Measurements from ENCODE around the gene CCDC169.
A peak's percentile ranks its signal among the peaks of the same experiment; 100 is the strongest.
"Not testable (repeated sequence)": the region's sequence is repeated elsewhere in the genome, so short reads cannot be mapped to it uniquely, and the experiment has no call there.

Gene CCDC169

GRCh38 chr13:36297366-36298338 is at the start of gene CCDC169:
CCDC169 (minus strand) TSS chr13:36297814; CDS start chr13:36297719, 95 bp downstream.
- DNase-seq (ENCODE audit: low read depth), result peak; percentile 31

- peak; percentile 72 for DNase-seq (ENCODE audit: low read depth)
Observed at GRCh38 chr13:36346222-36347083, 48.8 kb upstream of the CCDC169 start, which contains the start of gene SPART. SPART (minus strand) TSS chr13:36346394; CDS start chr13:36335830, 10,564 bp downstream.

- peak; percentile 4 for DNase-seq (ENCODE audit: low read depth)
Observed at GRCh38 chr13:36345438-36346221, 48.0 kb upstream of the CCDC169 start.

- DNase-seq (ENCODE audit: low read depth), result no peak
Observed at GRCh38 chr13:36344886-36345437, 47.3 kb upstream of the CCDC169 start.

- DNase-seq (ENCODE audit: low read depth), result no peak
Observed at GRCh38 chr13:36344173-36344572, 46.6 kb upstream of the CCDC169 start.

- DNase-seq (ENCODE audit: low read depth), result no peak
Observed at GRCh38 chr13:36343766-36344165, 46.2 kb upstream of the CCDC169 start.

GRCh38 chr13:36342715-36343114 is 45.1 kb upstream of the CCDC169 start:
- DNase-seq (ENCODE audit: low read depth), result no peak

GRCh38 chr13:36341718-36342117 is 44.1 kb upstream of the CCDC169 start:
- DNase-seq (ENCODE audit: low read depth), result no peak

- DNase-seq (ENCODE audit: low read depth), result no peak
Observed at GRCh38 chr13:36339600-36340155, 42.1 kb upstream of the CCDC169 start.

DNA sequence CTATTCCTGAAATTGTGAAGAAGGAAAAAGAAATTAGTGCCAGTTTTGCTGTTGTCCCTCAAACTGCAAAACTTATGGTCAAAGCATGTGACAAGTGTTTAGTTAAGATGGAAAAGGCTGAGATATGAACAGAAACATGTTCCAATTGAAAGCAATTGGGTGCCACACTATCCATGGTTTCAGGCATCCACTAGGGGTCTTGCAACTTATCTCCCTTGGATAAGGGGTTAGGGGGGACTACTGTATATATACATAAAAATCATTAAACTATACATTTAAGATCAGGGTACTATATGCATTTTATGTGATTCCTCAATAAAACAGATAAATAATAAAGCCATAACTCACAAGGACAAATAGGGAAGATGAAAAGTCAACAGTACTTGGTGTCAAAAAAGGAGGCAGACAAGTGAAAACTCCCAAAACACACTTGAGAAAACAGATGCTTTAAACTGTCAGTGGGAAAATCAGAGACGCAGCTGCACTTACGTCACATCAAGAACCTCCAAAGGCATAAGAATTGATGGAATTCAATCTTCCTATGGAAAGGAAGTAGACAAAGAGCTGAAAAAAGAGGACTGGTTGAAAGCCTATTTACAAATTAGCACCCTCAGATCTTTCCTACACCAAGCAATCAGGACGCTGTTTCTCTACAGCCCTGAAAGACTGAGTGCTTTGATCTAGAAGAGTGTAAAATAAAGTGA is 40.5 kb upstream of the CCDC169 start:
- DNase-seq (ENCODE audit: low read depth), result no peak

GRCh38 chr13:36332986-36333385 is 35.4 kb upstream of the CCDC169 start:
- DNase-seq (ENCODE audit: low read depth), result no peak

GRCh38 chr13:36332255-36332654 is 34.6 kb upstream of the CCDC169 start:
- not testable (repeated sequence) for DNase-seq (ENCODE audit: low read depth)

- no peak for DNase-seq (ENCODE audit: low read depth)
Observed at GRCh38 chr13:36331280-36331679, 33.7 kb upstream of the CCDC169 start.

DNA sequence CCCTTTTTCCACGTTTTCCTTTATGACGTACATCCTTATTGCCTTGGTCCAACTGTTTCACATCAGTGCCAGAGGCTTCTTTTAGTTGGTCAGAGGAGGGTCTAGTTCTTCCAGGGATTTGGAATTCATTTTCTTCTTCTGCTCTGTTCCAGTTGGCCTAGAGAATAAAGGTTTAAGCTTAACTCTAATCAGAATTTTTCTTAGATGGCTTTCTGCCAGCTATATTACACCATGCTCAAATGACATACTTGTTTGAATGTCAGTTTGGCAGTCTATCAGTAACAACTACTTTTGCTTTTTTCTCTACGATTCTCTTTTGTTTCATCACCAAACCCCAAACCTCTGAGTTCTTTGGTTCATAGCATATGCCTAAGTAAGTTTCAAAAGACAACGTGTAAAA is 31.7 kb upstream of the CCDC169 start:
- DNase-seq (ENCODE audit: low read depth), result no peak

DNA sequence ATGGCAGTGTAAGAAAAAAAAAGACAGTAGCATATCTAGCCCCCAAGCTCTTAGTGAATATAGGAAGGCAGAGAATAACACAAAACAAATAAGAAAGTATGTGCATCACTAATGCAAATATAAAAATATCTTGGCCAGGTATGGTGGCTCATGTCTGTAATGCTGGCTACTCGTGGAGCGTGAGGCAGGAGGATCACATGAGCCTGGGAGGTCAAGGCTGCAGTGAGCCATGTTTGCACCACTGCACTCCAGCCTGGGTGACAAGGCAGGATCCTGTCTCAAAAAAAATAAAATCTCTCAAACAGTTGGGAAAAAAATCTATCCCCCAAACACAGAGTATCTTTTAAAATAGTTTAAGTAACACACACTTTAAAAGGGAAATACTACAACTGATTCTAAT is 31.2 kb upstream of the CCDC169 start:
- no peak for DNase-seq (ENCODE audit: low read depth)

DNA sequence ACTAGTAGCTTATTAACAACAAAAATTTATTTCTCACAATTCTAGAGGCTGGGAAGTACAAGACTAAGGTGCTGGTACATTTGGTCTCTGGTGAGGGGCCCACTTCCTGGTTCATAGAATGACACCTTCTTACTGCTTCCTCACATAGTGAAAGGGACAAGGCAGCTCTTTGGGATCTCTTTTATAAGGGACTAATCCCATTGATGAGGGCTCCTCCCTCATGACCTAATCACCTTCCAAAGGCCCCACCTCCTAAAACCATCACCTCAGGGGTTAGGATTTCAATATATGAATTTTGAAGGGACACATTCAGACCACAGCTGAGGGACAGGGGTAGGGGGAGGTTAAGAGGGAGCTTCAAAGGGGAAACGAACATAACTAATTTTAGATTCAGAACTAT is 28.3 kb upstream of the CCDC169 start:
- no peak for DNase-seq (ENCODE audit: low read depth)

DNA sequence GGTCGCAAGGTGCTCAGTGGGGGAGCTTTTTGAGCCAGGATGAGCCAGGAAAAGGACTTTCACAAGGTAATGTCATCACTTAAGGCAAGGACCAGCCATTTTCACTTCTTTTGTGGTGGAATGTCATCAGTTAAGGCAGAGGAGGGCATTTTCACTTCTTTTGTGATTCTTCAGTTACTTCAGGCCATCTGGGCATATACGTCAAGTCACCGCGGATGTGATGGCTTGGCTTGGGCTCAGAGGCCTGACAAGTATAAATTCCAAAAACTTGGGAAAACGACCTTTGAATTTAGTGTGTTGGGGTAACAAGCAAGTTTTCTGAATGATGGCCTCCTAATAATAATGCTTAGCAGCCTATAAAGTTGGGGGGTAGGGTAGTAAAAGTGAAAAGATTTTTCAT is 27.3 kb upstream of the CCDC169 start:
- not testable (repeated sequence) for DNase-seq (ENCODE audit: low read depth)

- no peak for DNase-seq (ENCODE audit: low read depth)
Observed at GRCh38 chr13:36323951-36324566, 26.4 kb upstream of the CCDC169 start.

DNA sequence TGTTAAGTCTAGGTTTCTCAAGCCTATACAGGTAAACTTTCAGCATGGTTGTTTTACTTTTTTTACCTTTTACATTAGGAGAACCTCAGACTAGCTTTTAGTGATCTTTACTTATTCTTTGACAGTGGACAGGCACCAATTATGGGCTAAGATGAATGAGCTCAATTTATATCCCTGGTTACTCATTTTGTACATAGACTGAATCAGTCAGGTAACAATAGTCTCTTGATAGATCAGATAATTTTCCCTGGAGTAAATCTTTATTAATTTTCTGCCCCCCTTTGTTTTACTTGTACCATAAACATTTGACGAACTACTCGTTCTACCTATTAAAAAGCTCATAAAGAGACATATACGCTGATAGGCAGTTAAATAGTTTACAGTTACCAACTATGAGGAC is 25.8 kb upstream of the CCDC169 start:
- DNase-seq (ENCODE audit: low read depth), result no peak

DNA sequence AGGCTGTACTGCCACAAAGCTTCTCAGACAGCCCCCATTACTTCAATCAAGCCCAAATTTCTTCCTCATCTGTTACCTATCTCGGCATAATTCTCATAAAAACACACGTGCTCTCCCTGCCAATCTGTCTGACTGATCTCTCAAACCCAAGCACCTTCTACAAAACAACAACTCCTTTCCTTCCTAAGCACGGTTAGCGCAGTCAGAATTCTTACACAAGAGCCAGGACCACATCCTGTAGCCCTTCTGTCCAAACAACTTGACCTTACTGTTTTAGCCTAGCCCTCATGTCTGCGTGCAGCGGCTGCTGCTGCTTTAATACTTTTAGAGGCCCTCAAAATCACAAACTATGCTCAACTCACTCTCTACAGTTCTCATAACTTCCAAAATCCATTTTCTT is 22.2 kb upstream of the CCDC169 start:
- DNase-seq (ENCODE audit: low read depth), result not testable (repeated sequence)
